K562 (cell line): Measurements from ENCODE around the gene TEFM. TPM values are rescaled to one million over a fixed set of nuclear protein-coding genes. Genes with fewer than 3 reads are reported as not detected.

Experiments used
- CREB1 ChIP-seq, 2 experiments: sonication (generic) in 1 of 2; formaldehyde crosslinking in 1 of 2; IDR thresholded peaks; 2 replicates each; pipeline versions ENCODE4 v1.6.1 to v1.8.0; 2012 to 2022; ENCODE audit warnings: inconsistent platforms in 1 of 2, mild to moderate bottlenecking in 1 of 2, missing genetic modification reagents in 1 of 2, moderate library complexity in 1 of 2
- DMBX1 ChIP-seq: fragments of 250-450 bp; sonication (Bioruptor Pico); IDR thresholded peaks from 2 replicates; pipeline ENCODE4 v1.8.0; 2022; ENCODE audit warnings: inconsistent platforms, mild to moderate bottlenecking, moderate library complexity, borderline replicate concordance
- ETV5 ChIP-seq: sonication (generic); formaldehyde crosslinking; IDR thresholded peaks from 2 replicates; pipeline ENCODE4 v1.4.0; 2020; ENCODE audit warnings: low read depth, mild to moderate bottlenecking, missing genetic modification reagents
- ETV6 ChIP-seq, 3 experiments: fragments of 150-350 bp in 1 of 3; sonication (generic) in 1 of 3; formaldehyde crosslinking in 1 of 3; IDR thresholded peaks; 2 replicates each; pipeline versions ENCODE4 v1.6.1 to v1.8.0; 2014 to 2022; ENCODE audit warnings: borderline replicate concordance in 2 of 3, low read depth in 2 of 3, antibody characterized with exemption in 1 of 3, low read length in 1 of 3, mild to moderate bottlenecking in 1 of 3, missing genetic modification reagents in 1 of 3
- FOS ChIP-seq: IDR thresholded peaks from 3 replicates; pipeline ENCODE4 v1.6.1; 2011; ENCODE audit not compliant: insufficient read length; ENCODE audit errors: extremely low read depth
- GABPB2 ChIP-seq: fragments of 250-450 bp; sonication (Bioruptor Pico); conservative IDR thresholded peaks from 2 replicates; pipeline ENCODE4 v1.5.1; 2021; ENCODE audit warnings: mild to moderate bottlenecking
- IFI16 ChIP-seq: fragments of 250-450 bp; sonication (Bioruptor Pico); IDR thresholded peaks from 2 replicates; pipeline ENCODE4 v2.1.2; 2022; ENCODE audit warnings: mild to moderate bottlenecking, inconsistent platforms
- JUN ChIP-seq, 2 experiments: sonication (generic) in 1 of 2; formaldehyde crosslinking in 1 of 2; IDR thresholded peaks; 2 replicates each; pipeline versions ENCODE4 v1.6.1 to v1.8.0; 2012 to 2022; ENCODE audit warnings: borderline replicate concordance in 2 of 2, mild to moderate bottlenecking in 2 of 2, improper control_type of control experiment in 1 of 2, low read depth in 1 of 2, low read length in 1 of 2, missing genetic modification reagents in 1 of 2
- LCOR ChIP-seq: sonication (generic); formaldehyde crosslinking; IDR thresholded peaks from 2 replicates; pipeline ENCODE4 v1.8.0; 2022; ENCODE audit warnings: mild to moderate bottlenecking, missing genetic modification reagents
- NFE2 ChIP-seq: IDR thresholded peaks from 2 replicates; pipeline ENCODE4 v1.6.1; 2014; ENCODE audit warnings: antibody characterized with exemption, low read depth
- NFIC ChIP-seq: fragments of 450-650 bp; IDR thresholded peaks from 2 replicates; pipeline ENCODE4 v1.6.1; 2017; ENCODE audit warnings: mild to moderate bottlenecking, inconsistent platforms
- NFIX ChIP-seq: fragments of 250-450 bp; sonication (Bioruptor Pico); IDR thresholded peaks from 2 replicates; pipeline ENCODE4 v1.4.0; 2020; ENCODE audit warnings: low read depth, mild to moderate bottlenecking, moderate library complexity
- NR1H2 ChIP-seq: sonication (generic); formaldehyde crosslinking; IDR thresholded peaks from 2 replicates; pipeline ENCODE4 v1.4.0; 2020; ENCODE audit warnings: mild to moderate bottlenecking, missing genetic modification reagents
- NR3C1 ChIP-seq: sonication (generic); formaldehyde crosslinking; IDR thresholded peaks from 2 replicates; pipeline ENCODE4 v1.8.1; 2022; ENCODE audit warnings: missing genetic modification reagents
- PRPF4 ChIP-seq: fragments of 200-400 bp; formaldehyde crosslinking; IDR thresholded peaks from one replicate; pipeline ENCODE4 v1.6.1; 2017; ENCODE audit warnings: low read length, low read depth, mild to moderate bottlenecking; ENCODE audit not compliant: insufficient read depth, poor library complexity, severe bottlenecking
- USF2 ChIP-seq: sonication (generic); formaldehyde crosslinking; IDR thresholded peaks from 2 replicates; pipeline ENCODE4 v1.5.0; 2020; ENCODE audit warnings: missing genetic modification reagents
- YBX1 ChIP-seq: fragments of 450-650 bp; IDR thresholded peaks from 2 replicates; pipeline ENCODE4 v1.7.1; 2016; ENCODE audit warnings: mild to moderate bottlenecking
- ZKSCAN1 ChIP-seq: fragments of 150-350 bp; IDR thresholded peaks from 2 replicates; pipeline ENCODE4 v1.6.1; 2016; ENCODE audit warnings: low read depth, low read length
- ZNF24 ChIP-seq: fragments of 450-650 bp; IDR thresholded peaks from 2 replicates; pipeline ENCODE4 v1.6.1; 2016
- ZNF57 ChIP-seq: fragments of 450-650 bp; formaldehyde crosslinking; IDR thresholded peaks from 2 replicates; pipeline ENCODE4 v1.4.0; 2020; ENCODE audit warnings: mild to moderate bottlenecking, moderate library complexity
- polyA plus RNA-seq, 8 experiments: library from polyadenylated mRNA; depleted of rRNA in 4 of 8; stranded (reverse) in 5 of 8; unstranded in 3 of 8; fragments of >200 nt; fragmentation: Nextera tagmentation in 2 of 8; fragmentation: Illumina TruSeq in 1 of 8; extraction: Ambion mirVana in 2 of 8; extraction: Trizol in 1 of 8; gene quantifications; 2 replicates each; pipeline versions ENCODE4 v1.2.1 to v1.2.3, GENCODE V29; 2011 to 2014; ENCODE audit warnings: inconsistent platforms in 1 of 8, missing spikeins in 1 of 8
- total RNA-seq, 7 experiments: library from RNA; depleted of rRNA in 6 of 7; stranded (reverse); fragments of >200 nt in 6 of 7; fragmentation: Illumina TruSeq in 2 of 7; extraction: Trizol in 2 of 7; gene quantifications; 2 replicates each; pipeline versions ENCODE4 v1.2.1 to v1.2.3, GENCODE V29; 2011 to 2021; ENCODE audit warnings: low replicate concordance in 1 of 7
- TF ChIP-seq, protein P1 (sequence below): fragments of 450-650 bp; formaldehyde crosslinking; IDR thresholded peaks from 2 replicates; pipeline ENCODE4 v1.4.0; 2020; ENCODE audit warnings: mild to moderate bottlenecking, moderate library complexity
- TF ChIP-seq, protein P2 (sequence below), 2 experiments: fragments of 450-650 bp; IDR thresholded peaks; 2 replicates each; pipeline ENCODE4 v1.6.1; 2016

Gene TEFM
- total and polyA plus RNA-seq, 9 of the 15 experiments (the other 6 are each of a cell fraction or from before 2014, with no cell fraction given), result 12.5 to 60.3 (median 23.3) TPM

DNA sequence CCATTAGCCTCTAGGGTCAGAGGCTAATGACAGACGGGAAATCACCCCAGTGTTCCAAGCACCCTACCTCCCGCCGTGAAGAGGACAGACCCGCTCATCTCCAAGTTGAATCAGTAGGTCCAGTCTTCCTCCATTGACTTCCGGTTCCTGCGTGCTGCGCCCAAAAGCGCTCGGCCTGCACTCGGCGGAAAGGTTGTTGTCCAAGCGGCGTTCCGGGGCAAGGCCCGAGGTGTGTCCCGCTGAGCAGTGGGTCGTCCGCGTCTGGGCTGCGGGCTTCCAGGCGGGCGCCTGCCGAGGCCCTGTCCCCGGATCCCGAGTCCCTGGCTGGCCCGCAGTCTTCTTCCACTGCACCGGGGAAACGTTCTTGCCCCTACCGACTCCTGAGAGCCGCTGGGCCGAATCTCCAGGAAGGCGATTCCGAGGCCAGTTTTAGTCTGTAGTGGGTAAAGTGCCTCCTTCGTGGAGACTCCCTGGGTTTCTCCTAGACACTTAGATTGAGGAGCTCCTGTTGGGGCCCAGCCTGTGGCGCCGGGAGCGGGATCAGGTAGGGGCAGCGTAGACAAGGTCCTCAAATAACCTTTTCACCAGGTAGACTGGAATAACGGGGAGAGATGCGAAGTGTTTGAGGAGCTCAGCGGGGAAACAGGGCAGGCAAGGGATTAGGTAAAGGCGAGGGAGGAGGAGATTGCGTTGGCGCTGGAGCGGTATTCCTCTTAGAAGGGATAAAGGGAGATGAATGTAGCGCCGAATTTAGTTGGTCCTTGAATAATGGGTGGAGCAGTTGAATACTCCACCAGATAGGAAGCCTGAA lies at the start of gene TEFM (continued):
- TF ChIP-seq CREB1 (IDR thresholded peaks at IDR 0.05) (peak; percentile 38; the same call in 1 of the 2 replicates), CREB1 (CRISPR knock-in tag; IDR thresholded peaks at IDR 0.05) (0 out of 2 replicates have a peak, but pooled peaks have one; percentile 37), USF2 (no peak; the same call in 1 of the 2 replicates), NR1H2 (no peak), PRPF4 (no peak), GABPB2 (no peak), IFI16 (CRISPR knock-in tag) (no peak), NFIX (CRISPR knock-in tag) (no peak), ZKSCAN1 (peak; percentile 68; the same call in 1 of the 2 replicates), FOS (no peak), NFE2 (no peak), LCOR (0 out of 2 replicates have a peak, but pooled peaks have one; percentile 50), ETV5 (CRISPR knock-in tag) (peak; percentile 73), DMBX1 (CRISPR knock-in tag) (no peak), JUN (IDR thresholded peaks at IDR 0.05; ENCODE audit: borderline replicate concordance, low read depth, low read length) (no peak; the same call in 1 of the 2 replicates), JUN (CRISPR knock-in tag; IDR thresholded peaks at IDR 0.05; ENCODE audit: borderline replicate concordance) (no peak), YBX1 (no peak), NR3C1 (CRISPR knock-in tag) (no peak), NFIC (peak; percentile 75), ZNF57 (CRISPR knock-in tag) (no peak), ETV6 (IDR thresholded peaks at IDR 0.05; ENCODE audit: borderline replicate concordance in 1 of 2, low read depth in 2 of 2, low read length in 1 of 2) (peak in 1 of 2 experiments; percentile 58; a peak in 1 of 4 replicates), ETV6 (CRISPR knock-in tag; IDR thresholded peaks at IDR 0.05; ENCODE audit: borderline replicate concordance) (no peak), ZNF24 (peak; percentile 87)
- TF ChIP-seq, protein P1, sequence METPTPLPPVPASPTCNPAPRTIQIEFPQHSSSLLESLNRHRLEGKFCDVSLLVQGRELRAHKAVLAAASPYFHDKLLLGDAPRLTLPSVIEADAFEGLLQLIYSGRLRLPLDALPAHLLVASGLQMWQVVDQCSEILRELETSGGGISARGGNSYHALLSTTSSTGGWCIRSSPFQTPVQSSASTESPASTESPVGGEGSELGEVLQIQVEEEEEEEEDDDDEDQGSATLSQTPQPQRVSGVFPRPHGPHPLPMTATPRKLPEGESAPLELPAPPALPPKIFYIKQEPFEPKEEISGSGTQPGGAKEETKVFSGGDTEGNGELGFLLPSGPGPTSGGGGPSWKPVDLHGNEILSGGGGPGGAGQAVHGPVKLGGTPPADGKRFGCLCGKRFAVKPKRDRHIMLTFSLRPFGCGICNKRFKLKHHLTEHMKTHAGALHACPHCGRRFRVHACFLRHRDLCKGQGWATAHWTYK, result peak; percentile 45; the same call in 1 of the 2 replicates
- TF ChIP-seq, protein P2, sequence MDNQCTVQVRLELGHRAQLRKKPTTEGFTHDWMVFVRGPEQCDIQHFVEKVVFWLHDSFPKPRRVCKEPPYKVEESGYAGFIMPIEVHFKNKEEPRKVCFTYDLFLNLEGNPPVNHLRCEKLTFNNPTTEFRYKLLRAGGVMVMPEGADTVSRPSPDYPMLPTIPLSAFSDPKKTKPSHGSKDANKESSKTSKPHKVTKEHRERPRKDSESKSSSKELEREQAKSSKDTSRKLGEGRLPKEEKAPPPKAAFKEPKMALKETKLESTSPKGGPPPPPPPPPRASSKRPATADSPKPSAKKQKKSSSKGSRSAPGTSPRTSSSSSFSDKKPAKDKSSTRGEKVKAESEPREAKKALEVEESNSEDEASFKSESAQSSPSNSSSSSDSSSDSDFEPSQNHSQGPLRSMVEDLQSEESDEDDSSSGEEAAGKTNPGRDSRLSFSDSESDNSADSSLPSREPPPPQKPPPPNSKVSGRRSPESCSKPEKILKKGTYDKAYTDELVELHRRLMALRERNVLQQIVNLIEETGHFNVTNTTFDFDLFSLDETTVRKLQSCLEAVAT (IDR thresholded peaks at IDR 0.05), result 0 out of 4 replicates have a peak, but pooled peaks of 1 of the 2 experiments have one; percentile 53
